H1 (cell line): Measurements from ENCODE around the gene TSHZ2. TPM values are rescaled to one million over a fixed set of nuclear protein-coding genes. Genes with fewer than 3 reads are reported as not detected.

Source experiments
- CTCF ChIA-PET: fragments of 300-600 bp; sonication (Branson Sonifier 250); formaldehyde crosslinking; loops from one replicate; lab custom pipeline; 2021; ENCODE audit not compliant: partially characterized antibody; lab: Charles Lee
- POLR2A ChIA-PET: fragments of 300-600 bp; sonication (Branson Sonifier 250); formaldehyde crosslinking; loops from one replicate; lab custom pipeline; 2021; ENCODE audit warnings: inconsistent platforms; ENCODE audit not compliant: partially characterized antibody; lab: Charles Lee
- DNase-seq, 2 experiments: peaks; one replicate each; pipeline versions ENCODE4 v3.0.0 to v3.0.0-alpha.2; 2010 to 2022; ENCODE audit warnings: low spot score in 2 of 2, low read depth in 1 of 2, mixed read lengths in 1 of 2
- FAIRE-seq: peaks from 2 replicates; lab custom pipeline; 2011; peaks lifted over from hg19 to GRCh38; lab: Jason Lieb, UNC
- H2AFZ ChIP-seq: 2 replicates; pipeline ENCODE4 v1.8.1; 2012; ENCODE audit warnings: low read length, inconsistent platforms
- H2AK5ac ChIP-seq: 2 replicates; pipeline ENCODE4 v1.6.1; 2013; ENCODE audit warnings: low read depth, low read length
- H2BK120ac ChIP-seq: replicated peaks from 2 replicates; pipeline ENCODE3; 2013; ENCODE audit warnings: low read depth, low read length, inconsistent platforms
- H2BK12ac ChIP-seq: 2 replicates; pipeline ENCODE4 v1.6.1; 2013; ENCODE audit warnings: low read depth, low read length
- H2BK15ac ChIP-seq: 2 replicates; pipeline ENCODE4 v1.6.1; 2013; ENCODE audit warnings: low read length
- H2BK20ac ChIP-seq: 2 replicates; pipeline ENCODE4 v1.6.1; 2013; ENCODE audit warnings: low read length
- H2BK5ac ChIP-seq: 2 replicates; pipeline ENCODE4 v1.6.1; 2013; ENCODE audit warnings: low read depth, low read length
- H3K14ac ChIP-seq: 2 replicates; pipeline ENCODE4 v1.6.1; 2013; ENCODE audit warnings: inconsistent platforms; ENCODE audit not compliant: insufficient read length
- H3K18ac ChIP-seq: 2 replicates; pipeline ENCODE4 v1.6.1; 2013; ENCODE audit warnings: low read length; ENCODE audit errors: extremely low read depth
- H3K23ac ChIP-seq: 2 replicates; pipeline ENCODE4 v1.6.1; 2013; ENCODE audit warnings: inconsistent platforms; ENCODE audit not compliant: insufficient read length
- H3K23me2 ChIP-seq: 2 replicates; pipeline ENCODE4 v1.6.1; 2013; ENCODE audit warnings: low read depth, low read length
- H3K27ac ChIP-seq: 2 replicates; pipeline ENCODE4 v1.6.1; 2011; ENCODE audit warnings: low read depth, low read length, inconsistent platforms
- H3K27me3 ChIP-seq, 4 experiments: replicated peaks in 1 of 4; 1 replicate in 1 of 4; 2 replicates in 3 of 4; pipeline versions ENCODE4 v1.6.1 to v1.8.1; 2011 to 2013; ENCODE audit warnings: low read length in 3 of 4, mild to moderate bottlenecking in 3 of 4, inconsistent platforms in 2 of 4, mixed read lengths in 2 of 4, moderate library complexity in 1 of 4; ENCODE audit not compliant: control insufficient read depth in 3 of 4, insufficient read depth in 3 of 4; ENCODE audit errors: extremely low read depth in 1 of 4
- H3K36me3 ChIP-seq, 4 experiments: 2 replicates each; pipeline versions ENCODE4 v1.6.1 to v1.8.1; 2011 to 2013; ENCODE audit warnings: mild to moderate bottlenecking in 4 of 4, low read length in 3 of 4, moderate library complexity in 2 of 4, control low read depth in 1 of 4, inconsistent platforms in 1 of 4; ENCODE audit not compliant: insufficient read depth in 4 of 4, control insufficient read depth in 2 of 4
- H3K4ac ChIP-seq: replicated peaks from 2 replicates; pipeline ENCODE3; 2013; ENCODE audit warnings: low read length, low read depth, mixed read lengths, inconsistent platforms; ENCODE audit not compliant: insufficient read length
- H3K4me1 ChIP-seq, 4 experiments: replicated peaks in 1 of 4; 1 replicate in 1 of 4; 2 replicates in 3 of 4; pipeline versions ENCODE4 v1.6.1 to v1.8.1; 2011 to 2013; ENCODE audit warnings: low read length in 3 of 4, inconsistent platforms in 2 of 4, mixed read lengths in 1 of 4; ENCODE audit not compliant: insufficient read depth in 4 of 4, control insufficient read depth in 3 of 4
- H3K4me2 ChIP-seq, 2 experiments: 2 replicates each; pipeline versions ENCODE4 v1.6.1 to v1.8.1; 2011 to 2013; ENCODE audit warnings: low read depth in 2 of 2, low read length in 2 of 2, control low read depth in 1 of 2, inconsistent platforms in 1 of 2, mild to moderate bottlenecking in 1 of 2; ENCODE audit not compliant: insufficient read depth in 1 of 2
- H3K4me3 ChIP-seq, 4 experiments: fragments of 200-600, 300-600 bp in 1 of 4; sonication (generic), shearing (Covaris generic), sonication (Bioruptor Twin) in 1 of 4; 2 replicates each; pipeline versions ENCODE4 v1.5.1 to v1.8.1; 2011 to 2016; ENCODE audit warnings: low read length in 4 of 4, low read depth in 3 of 4, control low read depth in 2 of 4, inconsistent platforms in 2 of 4, mild to moderate bottlenecking in 2 of 4, mixed read lengths in 1 of 4, moderate library complexity in 1 of 4; ENCODE audit not compliant: insufficient read depth in 2 of 4; ENCODE audit errors: extremely low read depth in 1 of 4
- H3K56ac ChIP-seq: replicated peaks from 2 replicates; pipeline ENCODE3; 2013; ENCODE audit warnings: low read depth, mild to moderate bottlenecking, mixed read lengths, low read length, inconsistent platforms; ENCODE audit not compliant: insufficient read length
- H3K79me1 ChIP-seq: 2 replicates; pipeline ENCODE4 v1.6.1; 2013; ENCODE audit warnings: low read depth, low read length, control low read depth
- H3K79me2 ChIP-seq, 2 experiments: 2 replicates each; pipeline versions ENCODE4 v1.6.1 to v1.8.1; 2012 to 2013; ENCODE audit warnings: low read length in 2 of 2, mild to moderate bottlenecking in 2 of 2, inconsistent platforms in 1 of 2; ENCODE audit not compliant: insufficient read depth in 2 of 2, control insufficient read depth in 1 of 2
- H3K9ac ChIP-seq, 4 experiments: replicated peaks in 1 of 4; 1 replicate in 1 of 4; 2 replicates in 3 of 4; pipeline versions ENCODE4 v1.6.1 to v1.8.1; 2011 to 2013; ENCODE audit warnings: low read depth in 3 of 4, low read length in 3 of 4, control low read depth in 2 of 4, mild to moderate bottlenecking in 2 of 4, moderate library complexity in 2 of 4, inconsistent platforms in 1 of 4; ENCODE audit errors: extremely low read depth in 1 of 4
- H3K9me3 ChIP-seq, 2 experiments: 2 replicates each; pipeline versions ENCODE4 v1.6.1 to v1.8.1; 2012 to 2013; ENCODE audit warnings: mild to moderate bottlenecking in 2 of 2, moderate library complexity in 2 of 2, control low read depth in 1 of 2, inconsistent platforms in 1 of 2, low read depth in 1 of 2, low read length in 1 of 2, mixed read lengths in 1 of 2; ENCODE audit not compliant: insufficient read depth in 2 of 2
- H4K20me1 ChIP-seq, 2 experiments: replicated peaks in 1 of 2; 2 replicates each; pipeline versions ENCODE3 to v1.8.1; 2011 to 2013; ENCODE audit warnings: inconsistent platforms in 2 of 2, low read length in 2 of 2, mild to moderate bottlenecking in 1 of 2; ENCODE audit not compliant: insufficient read depth in 2 of 2, control insufficient read depth in 1 of 2
- H4K5ac ChIP-seq: 2 replicates; pipeline ENCODE4 v1.6.1; 2013; ENCODE audit warnings: low read length, low read depth, mixed read lengths, inconsistent platforms; ENCODE audit not compliant: insufficient read length
- H4K8ac ChIP-seq: 2 replicates; pipeline ENCODE4 v1.8.0; 2013; ENCODE audit warnings: mild to moderate bottlenecking, moderate library complexity, low read length, inconsistent platforms; ENCODE audit not compliant: insufficient read depth; ENCODE audit errors: extremely low read depth
- H4K91ac ChIP-seq: replicated peaks from 2 replicates; pipeline ENCODE3; 2013; ENCODE audit warnings: low read length, mixed read lengths, inconsistent platforms; ENCODE audit not compliant: insufficient read length
- ASH2L ChIP-seq: fragments of 200-600, 300-600 bp; sonication (generic); IDR thresholded peaks from one replicate; pipeline ENCODE4 v1.7.1; 2017; ENCODE audit warnings: low read length
- BRCA1 ChIP-seq: IDR thresholded peaks from 2 replicates; pipeline ENCODE4 v1.6.1; 2012; ENCODE audit warnings: low read depth, low read length, improper control_type of control experiment
- CHD2 ChIP-seq: IDR thresholded peaks from 2 replicates; pipeline ENCODE4 v1.6.1; 2012; ENCODE audit warnings: low read length, improper control_type of control experiment
- CREB1 ChIP-seq: IDR thresholded peaks from 2 replicates; pipeline ENCODE4 v1.6.1; 2012; ENCODE audit warnings: inconsistent platforms
- CTBP2 ChIP-seq: IDR thresholded peaks from 2 replicates; pipeline ENCODE4 v1.7.0; 2011; ENCODE audit warnings: borderline replicate concordance, mild to moderate bottlenecking, moderate library complexity, mixed read lengths, low read length; ENCODE audit not compliant: insufficient read depth, insufficient read length
- EGR1 ChIP-seq: IDR thresholded peaks from 2 replicates; pipeline ENCODE4 v1.6.1; 2011; ENCODE audit warnings: low read depth, low read length, borderline replicate concordance
- EZH2 ChIP-seq: fragments of 200-600 bp; sonication (generic); IDR thresholded peaks from 2 replicates; pipeline ENCODE4 v1.7.1; 2012; ENCODE audit warnings: low read depth, mild to moderate bottlenecking, moderate library complexity, low read length, inconsistent platforms; ENCODE audit not compliant: severe bottlenecking
- GABPA ChIP-seq: IDR thresholded peaks from 2 replicates; pipeline ENCODE4 v1.6.1; 2011; ENCODE audit warnings: mild to moderate bottlenecking, low read length, moderate library complexity, borderline replicate concordance; ENCODE audit not compliant: insufficient read depth
- GTF2F1 ChIP-seq: IDR thresholded peaks from 2 replicates; pipeline ENCODE4 v1.6.1; 2012; ENCODE audit warnings: low read depth, low read length, improper control_type of control experiment, borderline replicate concordance
- RNF2 ChIP-seq: fragments of 200-900, 300-1000 bp; sonication (generic); IDR thresholded peaks from 2 replicates; pipeline ENCODE4 v1.7.1; 2016; ENCODE audit warnings: borderline replicate concordance, low read depth, mild to moderate bottlenecking, antibody characterized with exemption, low read length; ENCODE audit not compliant: poor library complexity, severe bottlenecking; ENCODE audit errors: missing control alignments
- SIRT6 ChIP-seq: IDR thresholded peaks from one replicate; pipeline ENCODE4 v1.7.1; 2012; ENCODE audit warnings: low read length, inconsistent platforms
- SIX5 ChIP-seq: IDR thresholded peaks from 2 replicates; pipeline ENCODE4 v1.6.1; 2011; ENCODE audit warnings: mild to moderate bottlenecking, low read depth, low read length
- TAF1 ChIP-seq: IDR thresholded peaks from 2 replicates; pipeline ENCODE4 v1.6.1; 2011; ENCODE audit warnings: mild to moderate bottlenecking, low read depth, low read length
- TCF12 ChIP-seq: IDR thresholded peaks from 2 replicates; pipeline ENCODE4 v1.6.1; 2011; ENCODE audit warnings: low read depth, mild to moderate bottlenecking, low read length
- WGBS, 2 experiments: shearing (Covaris generic) in 1 of 2; methylation state at CpG; one replicate each; pipeline versions ENCODE4 v1.1.6 to v1.1.7; 2013 to 2015; ENCODE audit warnings: low lambda C conversion rate in 2 of 2, mixed read lengths in 2 of 2, inconsistent platforms in 1 of 2, low coverage in 1 of 2, missing lambda C conversion rate in 1 of 2; ENCODE audit not compliant: insufficient replicate concordance in 2 of 2, insufficient coverage in 1 of 2, insufficient read length in 1 of 2; ENCODE audit errors: extremely low coverage in 1 of 2, missing lambda C conversion rate in 1 of 2; 5-methylcytosine and 5-hydroxymethylcytosine counted together
- polyA plus RNA-seq, 7 experiments: library from polyadenylated mRNA; depleted of rRNA in 3 of 7; stranded (reverse) in 5 of 7; unstranded in 2 of 7; fragments of >200 nt in 5 of 7; fragments of 200-250 nt in 2 of 7; gene quantifications; 1 replicate in 5 of 7; 2 replicates in 1 of 7; 4 replicates in 1 of 7; pipeline versions ENCODE4 v1.2.1 to v1.2.3, GENCODE V29; 2011 to 2013; ENCODE audit warnings: missing spikeins in 2 of 7, mixed read lengths in 2 of 7
- total RNA-seq: library from RNA; stranded (reverse); fragmentation: NEBNext Ultra II Directional; extraction: Animal tissue kit (Norgen Biotek cat#: 25700); gene quantifications from 2 replicates; pipeline ENCODE4 v1.2.1, GENCODE V29; 2021

Gene TSHZ2
- total and polyA plus RNA-seq, 2 of the 8 experiments (the other 6 are each of a cell fraction or from before 2014, with no cell fraction given): 0.14 to 0.30 TPM

- H4K8ac ChIP-seq: no peak overlapping the region
- H2BK12ac ChIP-seq: no peak overlapping the region
- H3K79me1 ChIP-seq: no peaks in the 10 kb centered on the region
- no peak overlapping the region for H2AK5ac ChIP-seq
- no peak overlapping the region for H3K4me2 ChIP-seq
- no peak overlapping the region for H3K23ac ChIP-seq
- DNase-seq (no peak), FAIRE-seq (no peak)
- ChIA-PET POLR2A (no interaction called here), CTCF (no interaction called here)
- no peak overlapping the region for H3K18ac ChIP-seq
- H3K4me1 ChIP-seq: no peaks in the 10 kb centered on the region
- no peaks in the 10 kb centered on the region for H3K27me3 ChIP-seq
- no peaks in the 10 kb centered on the region for H3K79me2 ChIP-seq
- H3K23me2 ChIP-seq: no peaks in the 10 kb centered on the region
- 88% methylated on average over 5 of the region's 5 CpGs; no CpG with 5 or more reads in 1 of the 2 experiments for WGBS, 2 experiments
- no peak overlapping the region for H3K4me3 ChIP-seq
- no peak overlapping the region for H2BK120ac ChIP-seq
- no peaks in the 10 kb centered on the region for H3K9me3 ChIP-seq
- no peak overlapping the region for H4K5ac ChIP-seq
- no peaks in the 10 kb centered on the region for H3K36me3 ChIP-seq
- H4K91ac ChIP-seq: no peak overlapping the region
- no peak overlapping the region for H2AFZ ChIP-seq
- H3K14ac ChIP-seq: no peak overlapping the region
- no peak overlapping the region for H2BK15ac ChIP-seq
- no peak overlapping the region for H2BK20ac ChIP-seq
- no peak overlapping the region for H2BK5ac ChIP-seq
- H4K20me1 ChIP-seq: no peaks in the 10 kb centered on the region
- H3K4ac ChIP-seq: no peak overlapping the region
- no peak overlapping the region for H3K9ac ChIP-seq
- H3K27ac ChIP-seq: no peak overlapping the region
- no peak overlapping the region for H3K56ac ChIP-seq
- TF ChIP-seq TAF1 (no peak), SIX5 (no peak), ASH2L (no peak), EZH2 (no peak), CHD2 (no peak), SIRT6 (no peak), EGR1 (no peak), GABPA (no peak), CTBP2 (no peak), TCF12 (no peak), RNF2 (no peak), BRCA1 (no peak), CREB1 (no peak), GTF2F1 (no peak)
These were observed 51.8 kb downstream of the TSHZ2 start for GRCh38 chr20:53023732-53024520.
